ENCODE data around the gene C3orf18. TPM values are rescaled to one million over a fixed set of nuclear protein-coding genes. Genes with fewer than 3 reads are reported as not detected.

Gene C3orf18
- total and polyA plus RNA-seq, 11 donors = 25.4 to 56.8 (median 35.8) TPM

- TF ChIP-seq POLR2A (IDR thresholded peaks at IDR 0.05) (no peak), CTCF (IDR thresholded peaks at IDR 0.05) (no peak)
- H3K4me1 ChIP-seq = no peaks in the 10 kb centered on the region
- ATAC-seq = no peak
- H3K36me3 ChIP-seq = no peaks in the 10 kb centered on the region
- H3K9me3 ChIP-seq = no peaks in the 10 kb centered on the region
- no peak overlapping the region for H3K27ac ChIP-seq
- H3K4me3 ChIP-seq = no peak overlapping the region
- H3K27me3 ChIP-seq = no peaks in the 10 kb centered on the region
- WGBS, 4 donors = 70 to 73% (median 72%) methylated on average over 7 of the region's 7 CpGs
- intact Hi-C loops (cut with DNase I) = no loop called here
- no peak for DNase-seq
Observed at GRCh38 chr3:50551681-50552435, 15.7 kb downstream of the C3orf18 start.

GRCh38 chr3:50551054-50551659 is 16.4 kb downstream of the C3orf18 start:
- no peaks in the 10 kb centered on the region for H3K9me3 ChIP-seq
- no peaks in the 10 kb centered on the region for H3K36me3 ChIP-seq
- no peak overlapping the region for H3K4me3 ChIP-seq
- no peaks in the 10 kb centered on the region for H3K27me3 ChIP-seq
- H3K4me1 ChIP-seq = no peaks in the 10 kb centered on the region
- ATAC-seq = no peak
- DNase-seq = no peak
- intact Hi-C loops (cut with DNase I) = no loop called here
- TF ChIP-seq CTCF (IDR thresholded peaks at IDR 0.05) (no peak), POLR2A (IDR thresholded peaks at IDR 0.05) (no peak)
- no peak overlapping the region for H3K27ac ChIP-seq
- 53 to 68% (median 65%) methylated on average over 9 of the region's 9 CpGs for WGBS, 4 donors

- Histone ChIP-seq H3K4me1 (no peaks in the 10 kb centered on the region), H3K4me3 (no peak overlapping the region), H3K27ac (no peak overlapping the region), H3K9me3 (no peaks in the 10 kb centered on the region), H3K27me3 (no peaks in the 10 kb centered on the region), H3K36me3 (no peaks in the 10 kb centered on the region)
- WGBS, 4 donors = 42 to 67% (median 49%) methylated on average over 6 to 13 of the region's 13 CpGs
- peak in 3 of 4 donors; percentile 33 to 65 (median 50) for ATAC-seq
- TF ChIP-seq CTCF (IDR thresholded peaks at IDR 0.05) = peak; percentile 69 to 85 (median 76)
- TF ChIP-seq POLR2A (IDR thresholded peaks at IDR 0.05) = no peak
- DNase-seq = peak in 2 of 5 donors; percentile 44 to 49
- intact Hi-C loops (cut with DNase I) = no loop called here
Observed at GRCh38 chr3:50550079-50550736, 17.3 kb downstream of the C3orf18 start.

GRCh38 chr3:50549226-50549625 is 18.3 kb downstream of the C3orf18 start:
- H3K4me3 ChIP-seq = no peak overlapping the region
- H3K36me3 ChIP-seq = no peaks in the 10 kb centered on the region
- no peaks in the 10 kb centered on the region for H3K27me3 ChIP-seq
- H3K4me1 ChIP-seq = no peaks in the 10 kb centered on the region
- no peak for TF ChIP-seq POLR2A (IDR thresholded peaks at IDR 0.05)
- TF ChIP-seq CTCF (IDR thresholded peaks at IDR 0.05) = no peak
- intact Hi-C loops (cut with DNase I) = loop anchor here in 1 of 10 donors (10.0 kb wide), 1 partner anchor 354 kb away; the partner anchor contains the start of gene GNAT1
- 91 to 97% (median 94%) methylated on average over 3 of the region's 3 CpGs for WGBS, 4 donors
- DNase-seq (no peak), ATAC-seq (no peak)
- H3K9me3 ChIP-seq = no peaks in the 10 kb centered on the region
- H3K27ac ChIP-seq = no peak overlapping the region

Measured in heart left ventricle (tissue), 16 donors.